Effector CD4-positive, alpha-beta T cell (primary cell): Measurements from ENCODE around the gene RSBN1.
"Not testable (repeated sequence)": the region's sequence is repeated elsewhere in the genome, so short reads cannot be mapped to it uniquely, and the experiment has no call there.

Experiments used
- DNase-seq: peaks from one replicate; pipeline ENCODE4 v3.0.0-alpha.2; 2020

The RSBN1 gene

DNA sequence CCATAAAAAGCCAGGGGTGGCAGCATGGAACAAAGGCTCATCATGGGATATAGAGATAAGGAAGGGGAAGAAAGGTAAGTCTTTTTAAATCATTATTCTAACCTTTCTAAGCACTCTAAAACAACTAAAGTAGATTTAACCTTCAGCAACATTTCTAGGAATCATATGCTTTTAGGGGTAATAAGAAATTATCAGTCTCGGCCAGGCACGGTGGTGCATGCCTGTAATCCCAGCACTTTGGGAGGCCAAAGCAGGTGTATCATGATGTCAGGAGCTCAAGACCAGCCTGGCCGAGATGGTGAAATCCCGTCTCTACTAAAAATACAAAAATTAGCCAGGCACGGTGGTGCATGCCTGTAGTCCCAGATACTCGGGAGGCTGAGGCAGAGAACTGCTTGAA lies 32.7 kb downstream of the RSBN1 start:
- no peak for DNase-seq

- DNase-seq, result no peak
These were observed 34.7 kb downstream of the RSBN1 start for GRCh38 chr1:113777561-113777960.

DNA sequence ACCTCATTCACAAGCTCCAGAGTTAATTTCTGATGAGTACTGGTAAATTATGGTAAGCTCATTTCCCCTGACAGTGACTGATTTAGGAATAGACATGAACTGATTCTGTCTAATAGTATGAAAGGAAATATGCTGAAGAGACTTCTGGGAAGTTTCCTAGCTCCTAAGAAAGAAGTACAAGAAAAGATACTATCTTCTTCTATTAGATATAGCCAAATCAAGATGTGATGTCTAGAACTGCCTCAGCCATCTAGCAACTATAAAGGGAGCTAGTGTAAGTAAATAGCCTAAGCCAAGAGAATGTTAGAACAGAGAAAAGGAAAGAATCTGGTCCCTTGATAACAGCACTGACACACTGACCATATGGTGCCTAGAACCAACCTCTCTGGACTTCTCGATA lies 42.2 kb downstream of the RSBN1 start:
- DNase-seq, result no peak

GRCh38 chr1:113769601-113769970 lies 42.7 kb downstream of the RSBN1 start:
- no peak for DNase-seq

GRCh38 chr1:113768916-113769600 lies 43.2 kb downstream of the RSBN1 start:
- no peak for DNase-seq

GRCh38 chr1:113765306-113766230 lies 46.7 kb downstream of the RSBN1 start:
- no peak for DNase-seq

DNA sequence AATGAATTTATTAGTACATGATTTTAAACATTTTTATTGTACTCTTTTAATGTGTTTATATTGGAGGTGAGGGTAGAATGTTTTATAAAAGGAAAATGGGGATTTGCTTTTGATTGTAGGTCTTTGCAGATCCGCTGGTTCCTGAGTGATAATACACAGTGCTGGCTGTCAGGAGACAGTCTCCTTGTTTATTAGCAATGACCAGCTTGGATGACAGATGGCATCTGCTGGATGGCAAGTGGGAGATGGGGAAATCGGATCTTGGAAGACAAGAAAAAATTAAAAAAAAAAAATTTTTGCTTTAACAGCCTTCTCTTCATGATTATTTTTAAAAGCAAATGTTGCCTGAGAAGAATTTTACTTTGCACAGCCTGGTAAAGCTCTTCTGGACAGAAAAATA lies 48.6 kb downstream of the RSBN1 start:
- DNase-seq, result no peak

GRCh38 chr1:113761937-113762336 lies 50.3 kb downstream of the RSBN1 start:
- DNase-seq, result no peak

GRCh38 chr1:113760102-113761080 lies 51.9 kb downstream of the RSBN1 start:
- no peak for DNase-seq

GRCh38 chr1:113759333-113760101 lies 52.8 kb downstream of the RSBN1 start, which contains the start of gene PHTF1:
Gene PHTF1 (minus strand): TSS chr1:113759486. CDS start chr1:113758703, 783 bp downstream.
- DNase-seq, result peak; percentile 48

DNA sequence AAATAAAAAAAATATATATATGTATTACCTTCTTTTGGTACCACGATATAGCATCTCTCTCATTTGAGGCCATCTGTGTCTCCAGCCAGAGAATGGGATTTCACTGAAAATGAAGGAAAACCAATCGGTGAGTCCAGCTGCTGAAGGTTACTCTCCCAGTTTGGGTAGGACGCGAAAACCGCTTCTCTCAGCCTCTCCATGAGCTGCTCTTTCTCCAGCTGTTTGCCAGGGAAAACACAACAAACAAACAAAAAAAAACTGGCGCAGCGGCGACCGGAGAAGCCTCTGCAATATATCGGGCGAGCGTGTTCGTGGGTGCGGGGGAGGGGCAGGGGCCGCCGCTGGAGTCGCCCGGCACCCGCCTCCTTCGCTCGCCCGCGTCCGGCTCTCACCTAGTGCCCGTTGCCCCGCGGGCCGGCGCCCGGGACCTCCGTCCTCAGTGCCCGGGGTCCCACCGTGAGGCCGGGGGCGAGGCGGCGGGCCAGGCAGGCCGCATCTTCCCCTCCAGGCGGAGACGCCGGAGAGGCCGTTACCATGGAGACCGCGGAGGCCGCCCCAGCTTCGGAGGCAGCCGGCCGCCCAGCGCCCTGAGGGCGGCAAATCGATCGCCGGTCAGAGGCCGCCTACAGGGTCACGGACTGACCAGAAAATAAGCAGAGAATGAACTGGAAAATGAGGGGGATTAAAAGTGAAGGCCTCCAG lies 53.5 kb downstream of the RSBN1 start:
- peak; percentile 46 for DNase-seq

DNA sequence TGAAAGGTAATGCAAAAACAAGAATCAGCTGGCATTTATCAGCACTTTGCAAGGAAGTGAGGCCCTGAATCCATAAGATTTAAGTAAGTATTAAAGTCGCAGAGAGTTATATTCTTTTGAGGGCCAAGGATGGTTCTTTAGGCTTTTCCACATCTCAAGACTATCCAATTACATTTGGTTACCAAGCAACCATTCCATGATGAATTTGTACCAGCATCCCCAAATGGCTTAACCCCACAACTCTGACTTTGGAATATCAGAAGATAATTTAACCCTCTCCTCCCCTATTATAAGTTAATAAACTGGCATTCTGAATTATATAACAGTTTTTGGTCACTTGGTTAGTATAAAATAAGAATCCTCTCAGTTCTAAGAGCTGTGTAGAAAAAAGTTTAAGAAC lies 55.8 kb downstream of the RSBN1 start:
- no peak for DNase-seq

DNA sequence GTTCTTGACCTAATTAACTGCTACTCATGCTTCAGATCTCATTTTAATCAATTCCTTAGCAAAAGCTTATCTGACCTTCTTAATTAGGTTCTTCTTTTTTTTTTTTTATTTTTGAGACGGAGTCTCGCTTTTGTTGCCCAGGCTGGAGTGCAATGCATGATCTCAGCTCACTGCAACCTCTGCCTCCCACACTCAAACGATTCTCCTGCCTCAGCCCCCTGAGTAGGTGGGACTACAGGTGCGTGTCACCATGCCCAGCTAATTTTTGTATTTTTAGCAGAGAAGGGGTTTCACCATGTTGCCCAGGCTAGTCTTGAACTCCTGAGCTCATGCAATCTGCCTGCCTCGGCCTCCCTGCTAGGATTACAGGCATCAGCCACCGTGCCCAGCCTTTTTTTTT lies 58.9 kb downstream of the RSBN1 start:
- DNase-seq, result not testable (repeated sequence)

DNA sequence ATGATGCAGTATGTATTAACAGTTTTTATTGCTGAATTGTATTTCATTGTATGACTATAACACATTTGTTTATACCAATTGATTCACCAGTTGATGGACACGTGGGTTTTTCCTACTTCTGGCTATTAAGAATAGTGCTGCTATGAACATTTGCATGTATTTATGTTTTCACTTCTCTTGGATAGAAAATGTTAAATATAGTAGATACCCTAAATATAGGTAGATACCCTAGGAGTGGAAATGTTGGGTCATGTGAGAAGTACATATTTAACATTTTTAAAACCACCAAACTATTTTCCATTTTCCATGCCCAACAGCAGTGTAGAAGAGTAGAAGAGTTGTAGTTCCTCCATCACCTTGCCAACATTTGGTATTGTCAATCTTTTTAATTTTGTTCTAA lies 60.8 kb downstream of the RSBN1 start:
- no peak for DNase-seq

- DNase-seq, result no peak
These were observed 61.2 kb downstream of the RSBN1 start for GRCh38 chr1:113751114-113751513.

DNA sequence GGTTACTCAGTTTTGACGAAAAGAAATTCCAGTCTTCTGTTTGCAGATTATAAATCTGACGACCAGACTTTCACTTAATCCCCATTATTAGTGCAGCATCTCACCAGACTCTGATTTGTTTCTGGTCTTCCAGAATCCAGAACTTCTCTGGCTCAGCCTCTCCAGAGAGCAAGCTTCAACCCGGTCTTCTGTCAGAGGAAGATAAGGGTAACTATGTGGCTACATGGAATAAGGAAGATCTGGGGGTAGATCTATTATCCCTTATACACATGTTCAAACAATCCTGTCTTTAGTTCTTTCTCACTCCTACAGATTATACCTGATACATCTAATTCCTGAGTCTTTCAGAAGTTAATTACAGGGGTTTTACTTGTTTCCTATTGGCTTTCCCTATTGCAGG lies 62.9 kb downstream of the RSBN1 start:
- no peak for DNase-seq

GRCh38 chr1:113747376-113747775 lies 64.9 kb downstream of the RSBN1 start:
- DNase-seq, result no peak

GRCh38 chr1:113745425-113745824 lies 66.9 kb downstream of the RSBN1 start:
- no peak for DNase-seq

DNA sequence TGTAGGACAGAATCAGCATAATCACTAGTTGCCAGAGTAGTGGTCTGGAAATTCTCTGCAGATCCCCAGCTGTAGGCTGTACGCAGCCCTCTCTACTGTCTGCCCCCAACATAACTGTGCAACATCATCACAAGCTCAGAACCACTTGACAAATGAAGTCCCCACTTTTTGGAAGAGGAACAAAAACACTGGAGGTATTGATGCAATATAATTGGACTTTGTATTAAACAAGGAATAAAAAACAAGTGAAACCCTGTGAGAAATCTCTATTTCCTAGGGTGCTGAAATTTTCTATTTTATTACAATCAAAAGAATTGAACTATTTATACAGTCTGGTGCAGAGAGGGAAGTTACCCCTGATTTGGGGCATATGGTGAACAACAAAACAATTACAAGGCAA lies 68.2 kb downstream of the RSBN1 start:
- no peak for DNase-seq

DNA sequence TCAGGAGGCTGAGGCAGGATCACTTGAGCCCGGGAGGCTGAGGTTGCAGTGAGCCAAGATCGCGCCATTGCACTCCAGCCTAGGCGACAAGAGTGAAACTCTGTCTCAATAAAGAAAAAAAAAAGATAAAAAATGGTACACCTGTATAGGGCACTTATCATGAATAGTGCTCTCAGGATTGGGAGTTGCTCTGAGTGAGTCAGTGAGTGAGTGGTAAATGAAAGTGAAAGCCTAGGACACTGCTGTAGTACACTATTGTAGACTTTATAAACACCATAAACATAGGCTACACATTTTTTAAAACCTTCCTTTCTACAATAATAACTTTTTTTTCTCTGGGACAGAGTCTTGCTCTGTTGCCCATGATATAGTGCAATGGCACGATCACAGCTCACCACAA lies 69.8 kb downstream of the RSBN1 start:
- no peak for DNase-seq

DNA sequence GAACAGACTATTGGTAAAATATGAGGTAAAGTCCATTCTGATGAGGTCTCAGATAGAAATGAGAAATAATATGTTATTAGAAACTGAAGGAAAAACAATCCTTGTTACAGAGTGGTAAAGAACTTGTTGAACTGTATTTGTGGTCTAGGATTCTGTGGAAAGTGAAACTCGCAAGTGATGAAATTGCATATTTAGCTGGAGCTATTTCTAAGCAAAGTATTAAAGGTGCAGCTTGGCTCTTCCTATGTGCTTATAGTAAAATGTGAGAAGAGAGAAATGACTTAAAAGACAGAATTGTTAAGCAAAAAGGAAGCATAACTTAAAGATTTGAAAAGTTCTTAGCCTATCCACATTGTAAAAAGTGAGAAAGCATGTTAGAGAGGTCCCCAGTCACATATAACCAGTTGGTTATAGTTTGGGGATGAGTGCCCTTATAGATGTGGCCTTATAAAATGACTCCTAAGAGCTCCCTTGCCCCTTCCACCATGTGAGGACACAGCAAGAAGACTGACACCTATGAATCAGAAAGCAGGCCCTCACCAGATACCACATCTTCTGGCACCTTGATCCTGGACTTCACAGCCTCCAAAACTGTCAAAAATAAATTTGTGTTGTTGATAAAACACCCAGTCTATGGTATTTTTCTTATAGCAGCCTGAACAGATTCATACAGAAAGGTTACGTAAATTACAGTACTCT lies 77.8 kb downstream of the RSBN1 start:
- DNase-seq, result no peak
